Peyer's patch (tissue), 4 donors: ENCODE measurements around the gene NELFB. TPM values are rescaled to one million over a fixed set of nuclear protein-coding genes. Genes with fewer than 3 reads are reported as not detected.

ENCODE experiments used
- DNase-seq, 3 donors: peaks; one replicate each; pipeline ENCODE4 v3.0.0-alpha.2; 2017 to 2019
- H3K27ac ChIP-seq, 4 donors: fragments of 200-600 bp; sonication (generic); one replicate each; pipeline ENCODE4 v1.5.1; 2016 to 2019
- H3K27me3 ChIP-seq, 2 donors: fragments of 200-600 bp; sonication (generic); one replicate each; pipeline ENCODE4 v1.5.1; 2019
- H3K36me3 ChIP-seq, 3 donors: fragments of 200-600 bp; sonication (generic); one replicate each; pipeline ENCODE4 v1.5.1; 2016 to 2019
- H3K4me1 ChIP-seq, 4 donors: fragments of 200-600 bp; sonication (generic); one replicate each; pipeline ENCODE4 v1.5.1; 2016 to 2019
- H3K4me3 ChIP-seq, 4 donors: fragments of 200-600 bp; sonication (generic); 1 replicate in 3 of 4; 2 replicates in 1 of 4; pipeline ENCODE4 v1.5.1; 2016 to 2019; ENCODE audit warnings: mild to moderate bottlenecking in 1 of 4
- H3K9me3 ChIP-seq, 4 donors: fragments of 200-600 bp; sonication (generic); one replicate each; pipeline ENCODE4 v1.5.1; 2016 to 2019; ENCODE audit warnings: mild to moderate bottlenecking in 1 of 4
- CTCF ChIP-seq, 6 experiments: fragments of 450-650 bp in 4 of 6; fragments of 200-600 bp in 2 of 6; sonication (generic) in 1 of 6; IDR thresholded peaks; one replicate each; pipeline ENCODE4 v1.5.1; 2017 to 2019; ENCODE audit warnings: antibody characterized with exemption in 6 of 6, mild to moderate bottlenecking in 3 of 6, moderate library complexity in 1 of 6
- POLR2A ChIP-seq, 2 donors: fragments of 450-650 bp; IDR thresholded peaks; one replicate each; pipeline ENCODE4 v1.5.1; 2017; ENCODE audit warnings: antibody characterized with exemption in 2 of 2, mild to moderate bottlenecking in 2 of 2, moderate library complexity in 2 of 2
- total RNA-seq, 4 donors: library from RNA; depleted of rRNA; stranded (reverse); fragments of >200 nt; gene quantifications; one replicate each; pipeline ENCODE4 v1.1.0, GENCODE V29; 2016

The NELFB gene
- total RNA-seq, 4 donors from 2014 or later = 47.4 to 57.8 (median 50.2) TPM

- H3K27me3 ChIP-seq = no peaks in the 10 kb centered on the region
- DNase-seq = no peak
- H3K4me3 ChIP-seq = peak overlapping the region in 2 of 4 donors; percentile 70 to 99
- peak overlapping the region in 1 of 4 donors; percentile 30 for H3K27ac ChIP-seq
- no peak for TF ChIP-seq CTCF (IDR thresholded peaks at IDR 0.05)
- TF ChIP-seq POLR2A (IDR thresholded peaks at IDR 0.05) = peak; percentile 9 to 19
- H3K36me3 ChIP-seq = peaks cover 0 to 19% (median 0%) of the 10 kb centered on the region in 3 donors
- H3K9me3 ChIP-seq = no peaks in the 10 kb centered on the region
- peaks cover 0 to 34% (median 0%) of the 10 kb centered on the region in 4 donors for H3K4me1 ChIP-seq
These were observed 11.3 kb upstream of the NELFB start for GRCh38 chr9:137243626-137244485.

GRCh38 chr9:137244486-137245449 is 10.4 kb upstream of the NELFB start:
- Histone ChIP-seq H3K4me3 (no peak overlapping the region), H3K4me1 (peaks cover 0 to 25% (median 0%) of the 10 kb centered on the region in 4 donors), H3K9me3 (no peaks in the 10 kb centered on the region), H3K27me3 (no peaks in the 10 kb centered on the region), H3K27ac (peak overlapping the region in 1 of 4 donors; percentile 8), H3K36me3 (peaks cover 0 to 19% (median 0%) of the 10 kb centered on the region in 3 donors)
- no peak for DNase-seq
- TF ChIP-seq POLR2A (IDR thresholded peaks at IDR 0.05) = no peak
- TF ChIP-seq CTCF (IDR thresholded peaks at IDR 0.05) = no peak

- H3K36me3 ChIP-seq = peaks cover 0 to 19% (median 0%) of the 10 kb centered on the region in 3 donors
- TF ChIP-seq POLR2A (IDR thresholded peaks at IDR 0.05) (no peak), CTCF (IDR thresholded peaks at IDR 0.05) (no peak)
- no peaks in the 10 kb centered on the region for H3K9me3 ChIP-seq
- H3K4me1 ChIP-seq = peaks cover 0 to 22% (median 0%) of the 10 kb centered on the region in 4 donors
- no peaks in the 10 kb centered on the region for H3K27me3 ChIP-seq
- no peak overlapping the region for H3K4me3 ChIP-seq
- no peak overlapping the region for H3K27ac ChIP-seq
- DNase-seq = no peak
These were observed 9.4 kb upstream of the NELFB start for GRCh38 chr9:137245450-137246421.

GRCh38 chr9:137247135-137247915 is 7.8 kb upstream of the NELFB start:
- TF ChIP-seq POLR2A (IDR thresholded peaks at IDR 0.05) (no peak), CTCF (IDR thresholded peaks at IDR 0.05) (no peak)
- DNase-seq = no peak

More at GRCh38 chr9:137247135-137247915, 7.8 kb upstream of the NELFB start:
- Histone ChIP-seq H3K36me3 (peaks cover 0 to 14% (median 0%) of the 10 kb centered on the region in 3 donors), H3K4me1 (peaks cover 0 to 18% (median 0%) of the 10 kb centered on the region in 4 donors), H3K9me3 (no peaks in the 10 kb centered on the region), H3K4me3 (no peak overlapping the region), H3K27me3 (no peaks in the 10 kb centered on the region), H3K27ac (no peak overlapping the region)
